ENCODE results near the gene GHRL. TPM values are rescaled to one million over a fixed set of nuclear protein-coding genes. Genes with fewer than 3 reads are reported as not detected.

Gene GHRL
- total RNA-seq, 1 experiment from 2014 or later: not detected

DNA sequence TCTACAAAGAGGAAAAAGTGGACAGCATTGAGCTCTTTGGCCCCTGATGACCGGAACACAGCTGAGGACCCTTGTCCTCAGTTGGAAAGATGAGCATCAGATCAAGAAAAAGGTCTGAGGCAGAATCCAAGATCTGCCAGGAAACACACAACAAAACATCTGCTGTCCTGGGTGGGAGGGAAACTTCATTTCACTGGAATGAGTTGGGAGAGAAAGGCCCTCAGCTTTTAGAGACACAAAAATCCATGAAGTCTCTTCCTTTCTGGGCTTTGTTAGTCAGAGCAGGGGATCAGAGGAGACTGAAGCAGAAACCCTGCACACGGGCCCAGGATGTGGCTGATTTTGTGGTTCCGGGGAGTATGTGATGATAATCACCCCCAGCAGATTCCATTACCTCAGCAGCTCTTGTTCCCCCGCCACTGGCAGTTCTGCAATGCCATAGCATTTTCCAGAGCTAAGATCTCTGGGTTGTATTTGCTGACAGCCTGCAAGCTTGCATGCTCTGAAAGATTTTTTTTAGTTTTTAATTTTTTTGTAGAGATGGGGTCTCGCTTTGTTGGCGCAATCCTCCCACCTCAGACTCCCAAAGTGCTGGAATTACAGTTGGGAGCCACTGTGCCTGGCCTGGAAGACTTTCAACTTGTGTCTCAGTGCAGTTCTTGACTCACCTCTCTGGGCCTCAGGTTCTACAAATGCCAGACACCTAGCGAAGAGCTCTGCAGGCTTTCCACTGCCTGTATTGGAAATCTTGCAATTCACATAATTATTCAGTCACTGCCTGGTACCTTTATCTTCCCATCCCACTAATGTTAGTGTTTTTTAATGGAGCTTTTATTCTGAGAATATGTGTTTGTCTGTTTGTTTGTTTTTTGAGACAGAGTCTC lies 50.3 kb downstream of the GHRL start:
- Histone ChIP-seq H3K4me3 (replicated peaks in 1 of 2; ENCODE audit: low read depth in 1 of 2, low read length in 2 of 2) (no peak overlapping the region), H3K79me2 (ENCODE audit: insufficient read depth, low read length) (no peaks in the 10 kb centered on the region), H3K4me2 (ENCODE audit: low read length) (no peak overlapping the region), H3K9me3 (ENCODE audit: control insufficient read depth in 1 of 2, insufficient read depth in 1 of 2, low read depth in 1 of 2, low read length in 2 of 2) (peaks cover 6 to 21% of the 10 kb centered on the region in 2 experiments; a peak in 2 of 4 replicates), H4K20me1 (ENCODE audit: insufficient read depth) (no peaks in the 10 kb centered on the region), H3K36me3 (ENCODE audit: control insufficient read depth in 1 of 2, insufficient read depth in 2 of 2, low read length in 2 of 2) (0 out of 4 replicates have a peak, but pooled peaks cover 0 to 4% of the 10 kb centered on the region in 2 experiments), H2AFZ (ENCODE audit: low read depth, low read length, poor library complexity, severe bottlenecking) (no peak overlapping the region), H3K9me2 (ENCODE audit: insufficient read depth) (no peaks in the 10 kb centered on the region), H3K27me3 (ENCODE audit: insufficient read depth, low read length) (no peaks in the 10 kb centered on the region), H3K4me1 (ENCODE audit: control insufficient read depth in 1 of 2, insufficient read depth in 2 of 2, low read length in 2 of 2) (peaks cover 0 to under 1% of the 10 kb centered on the region in 2 experiments; a peak in 1 of 4 replicates), H3K9ac (ENCODE audit: low read length) (no peak overlapping the region), H3K27ac (ENCODE audit: low read depth, low read length) (no peak overlapping the region)
- no peak for TF ChIP-seq EGR1 (IDR thresholded peaks at IDR 0.05; ENCODE audit: low read depth)
- no peak for TF ChIP-seq POLR2AphosphoS5 (IDR thresholded peaks at IDR 0.05; ENCODE audit: low read depth, low read length)
- TF ChIP-seq, protein P1, sequence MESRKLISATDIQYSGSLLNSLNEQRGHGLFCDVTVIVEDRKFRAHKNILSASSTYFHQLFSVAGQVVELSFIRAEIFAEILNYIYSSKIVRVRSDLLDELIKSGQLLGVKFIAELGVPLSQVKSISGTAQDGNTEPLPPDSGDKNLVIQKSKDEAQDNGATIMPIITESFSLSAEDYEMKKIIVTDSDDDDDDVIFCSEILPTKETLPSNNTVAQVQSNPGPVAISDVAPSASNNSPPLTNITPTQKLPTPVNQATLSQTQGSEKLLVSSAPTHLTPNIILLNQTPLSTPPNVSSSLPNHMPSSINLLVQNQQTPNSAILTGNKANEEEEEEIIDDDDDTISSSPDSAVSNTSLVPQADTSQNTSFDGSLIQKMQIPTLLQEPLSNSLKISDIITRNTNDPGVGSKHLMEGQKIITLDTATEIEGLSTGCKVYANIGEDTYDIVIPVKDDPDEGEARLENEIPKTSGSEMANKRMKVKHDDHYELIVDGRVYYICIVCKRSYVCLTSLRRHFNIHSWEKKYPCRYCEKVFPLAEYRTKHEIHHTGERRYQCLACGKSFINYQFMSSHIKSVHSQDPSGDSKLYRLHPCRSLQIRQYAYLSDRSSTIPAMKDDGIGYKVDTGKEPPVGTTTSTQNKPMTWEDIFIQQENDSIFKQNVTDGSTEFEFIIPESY (IDR thresholded peaks at IDR 0.05; ENCODE audit: extremely low read depth, insufficient replicate concordance, low read length): no peak
- no peak for TF ChIP-seq ELF1 (IDR thresholded peaks at IDR 0.05; ENCODE audit: borderline replicate concordance, low read depth)
- TF ChIP-seq SIN3A (IDR thresholded peaks at IDR 0.05; ENCODE audit: low read depth): no peak
- no peak for TF ChIP-seq CBX3 (IDR thresholded peaks at IDR 0.05; ENCODE audit: low read depth)
- no peak for TF ChIP-seq SP1 (IDR thresholded peaks at IDR 0.05; ENCODE audit: low read depth)
- TF ChIP-seq EZH2phosphoT487 (IDR thresholded peaks at IDR 0.05; ENCODE audit: borderline replicate concordance): no peak
- TF ChIP-seq, protein P2, sequence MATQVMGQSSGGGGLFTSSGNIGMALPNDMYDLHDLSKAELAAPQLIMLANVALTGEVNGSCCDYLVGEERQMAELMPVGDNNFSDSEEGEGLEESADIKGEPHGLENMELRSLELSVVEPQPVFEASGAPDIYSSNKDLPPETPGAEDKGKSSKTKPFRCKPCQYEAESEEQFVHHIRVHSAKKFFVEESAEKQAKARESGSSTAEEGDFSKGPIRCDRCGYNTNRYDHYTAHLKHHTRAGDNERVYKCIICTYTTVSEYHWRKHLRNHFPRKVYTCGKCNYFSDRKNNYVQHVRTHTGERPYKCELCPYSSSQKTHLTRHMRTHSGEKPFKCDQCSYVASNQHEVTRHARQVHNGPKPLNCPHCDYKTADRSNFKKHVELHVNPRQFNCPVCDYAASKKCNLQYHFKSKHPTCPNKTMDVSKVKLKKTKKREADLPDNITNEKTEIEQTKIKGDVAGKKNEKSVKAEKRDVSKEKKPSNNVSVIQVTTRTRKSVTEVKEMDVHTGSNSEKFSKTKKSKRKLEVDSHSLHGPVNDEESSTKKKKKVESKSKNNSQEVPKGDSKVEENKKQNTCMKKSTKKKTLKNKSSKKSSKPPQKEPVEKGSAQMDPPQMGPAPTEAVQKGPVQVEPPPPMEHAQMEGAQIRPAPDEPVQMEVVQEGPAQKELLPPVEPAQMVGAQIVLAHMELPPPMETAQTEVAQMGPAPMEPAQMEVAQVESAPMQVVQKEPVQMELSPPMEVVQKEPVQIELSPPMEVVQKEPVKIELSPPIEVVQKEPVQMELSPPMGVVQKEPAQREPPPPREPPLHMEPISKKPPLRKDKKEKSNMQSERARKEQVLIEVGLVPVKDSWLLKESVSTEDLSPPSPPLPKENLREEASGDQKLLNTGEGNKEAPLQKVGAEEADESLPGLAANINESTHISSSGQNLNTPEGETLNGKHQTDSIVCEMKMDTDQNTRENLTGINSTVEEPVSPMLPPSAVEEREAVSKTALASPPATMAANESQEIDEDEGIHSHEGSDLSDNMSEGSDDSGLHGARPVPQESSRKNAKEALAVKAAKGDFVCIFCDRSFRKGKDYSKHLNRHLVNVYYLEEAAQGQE (IDR thresholded peaks at IDR 0.05; ENCODE audit: low read depth): no peak
- TF ChIP-seq POLR2A (IDR thresholded peaks at IDR 0.05; ENCODE audit: borderline replicate concordance, extremely low read depth, insufficient read depth, insufficient read length): no peak
- no TSS peak for BruUV-seq (replicated peaks)
- RAD21 ChIA-PET (ENCODE audit: low non-redundant PET in 1 of 2, low total read pairs in 2 of 2, uncharacterized antibody in 2 of 2, unreplicated experiment in 2 of 2): no interaction called here
- intact Hi-C loops (cut with micrococcal nuclease): no loop called here
- no peak for ATAC-seq
- no peak for DNase-seq (ENCODE audit: low read depth, low spot score)
- CTCF ChIA-PET: interaction anchor here (0.7 kb wide), 1 partner anchor 742 kb away, joined by 3 read pairs; no protein-coding TSS in a partner anchor
- POLR2A ChIA-PET: no interaction called here

All from HCT116 (cell line).